Motor neuron (in vitro differentiated cells): ENCODE results near the gene CHTF8. TPM values are rescaled to one million over a fixed set of nuclear protein-coding genes. Genes with fewer than 3 reads are reported as not detected.
A peak's percentile ranks its signal among the peaks of the same experiment; 100 is the strongest.
"Not testable (repeated sequence)": the region's sequence is repeated elsewhere in the genome, so short reads cannot be mapped to it uniquely, and the experiment has no call there.

Experiments used
- ATAC-seq, 8 experiments: fragments of 200-7000 bp; cut with Tn5 transposase; replicated peaks in 6 of 8; 2 replicates each; pipeline ENCODE4 v1.8.0; 2021; ENCODE audit warnings: mild to moderate bottlenecking in 8 of 8, moderate library complexity in 8 of 8
- H3K27ac ChIP-seq, 2 donors: fragments of 250-450 bp; sonication (Bioruptor Pico); 2 replicates each; pipeline ENCODE4 v1.9.0; 2021; ENCODE audit warnings: antibody characterized with exemption in 2 of 2, mild to moderate bottlenecking in 2 of 2, moderate library complexity in 1 of 2
- H3K4me1 ChIP-seq, 2 donors: fragments of 250-450 bp; sonication (Bioruptor Pico); replicated peaks in 1 of 2; 2 replicates each; pipeline ENCODE4 v1.6.1; 2021; ENCODE audit warnings: antibody characterized with exemption in 2 of 2, mild to moderate bottlenecking in 2 of 2, moderate library complexity in 1 of 2
- H3K4me3 ChIP-seq, 5 donors: fragments of 250-450 bp; sonication (Bioruptor Pico); 2 replicates each; pipeline ENCODE4 v1.9.0; 2021; ENCODE audit warnings: antibody characterized with exemption in 5 of 5, mild to moderate bottlenecking in 5 of 5, moderate library complexity in 4 of 5
- WGBS, 10 experiments: fragments of 450-650 bp; shearing (Covaris generic); methylation state at CpG; one replicate each; pipeline ENCODE4 v1.0.0; 2022; 5-methylcytosine and 5-hydroxymethylcytosine counted together
- in situ Hi-C, 9 experiments: fragments of 400-800 bp; cut with MboI; loops; one replicate each; pipeline ENCODE4 v1.15.0; 2021; ENCODE audit warnings: low sequenced_read_pairs in 9 of 9, low pct_unique_long_range_greater_than_20kb in 2 of 9; ENCODE audit not compliant: unreplicated experiment in 9 of 9
- total RNA-seq, 8 experiments: library from RNA; unstranded; fragments of 300-600 nt; gene quantifications; 2 replicates each; pipeline versions ENCODE4 v1.2.3 to v1.2.4, GENCODE V29; 2022

Gene CHTF8
- total RNA-seq, 8 experiments from 2014 or later: 29.4 to 111 (median 54.2) TPM

DNA sequence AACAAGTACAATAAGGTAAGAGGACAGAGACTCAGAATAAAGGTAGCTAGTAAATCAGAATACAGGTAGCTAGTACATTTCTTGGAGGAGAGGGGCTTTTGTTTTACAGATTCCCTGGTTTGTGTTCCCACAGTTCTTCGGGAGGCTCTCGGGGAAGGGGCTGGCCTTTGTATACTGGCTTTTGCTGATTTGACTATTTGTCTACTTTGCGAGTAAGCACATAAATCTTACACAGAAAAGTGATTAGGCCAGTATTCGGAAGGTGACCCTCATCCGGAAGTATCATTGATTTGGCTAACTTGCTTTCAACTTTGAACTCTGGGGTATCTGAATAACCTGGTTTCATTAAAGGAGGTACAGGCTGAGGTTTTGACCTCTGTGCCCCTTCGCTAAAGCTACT is 33.2 kb upstream of the CHTF8 start:
- no peak for ATAC-seq
- 70 to 100% (median 92%) methylated on average over 2 to 6 of the region's 6 CpGs; no CpG with 5 or more reads in 1 of the 10 experiments for WGBS, 10 experiments
- Histone ChIP-seq H3K4me3 (no peak overlapping the region), H3K4me1 (peaks cover 11 to 13% of the 10 kb centered on the region in 2 donors), H3K27ac (peak overlapping the region; percentile 55 to 71)
- in situ Hi-C loops: loop anchor here in 4 of 9 experiments (25.0 kb wide), 1 partner anchor 122 kb away; no protein-coding TSS in a partner anchor

GRCh38 chr16:69160192-69160591 is 27.8 kb upstream of the CHTF8 start:
- Histone ChIP-seq H3K4me1 (no peaks in the 10 kb centered on the region), H3K27ac (no peak overlapping the region), H3K4me3 (no peak overlapping the region)
- 100% methylated on average over 1 of the region's 1 CpG; no CpG with 5 or more reads in 5 of the 10 experiments for WGBS, 10 experiments
- ATAC-seq: no peak
- in situ Hi-C loops: loop anchor here in 4 of 9 experiments (25.0 kb wide), 1 partner anchor 127 kb away; no protein-coding TSS in a partner anchor

DNA sequence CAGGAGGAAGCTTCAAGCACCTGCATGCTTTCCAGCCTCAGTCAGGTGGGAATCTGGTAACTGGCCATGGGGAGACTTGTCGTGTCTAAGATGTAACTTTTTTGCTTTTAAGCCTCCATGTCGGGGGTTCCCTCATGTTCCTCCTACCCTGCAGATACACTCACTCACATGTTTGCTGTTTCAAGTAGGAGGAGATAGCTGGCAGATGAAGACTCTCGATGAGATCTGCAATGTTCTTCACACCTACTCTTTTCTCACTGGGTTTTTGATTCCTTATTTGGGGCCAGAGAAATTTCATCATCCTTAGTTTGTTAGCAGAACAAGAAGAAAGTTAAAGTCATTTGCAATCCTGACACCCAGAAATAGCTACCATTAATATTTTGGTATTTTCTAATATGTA is 24.8 kb upstream of the CHTF8 start:
- Histone ChIP-seq H3K4me3 (no peak overlapping the region), H3K27ac (no peak overlapping the region), H3K4me1 (no peaks in the 10 kb centered on the region)
- ATAC-seq: no peak
- in situ Hi-C loops: loop anchor here in 4 of 9 experiments (25.0 kb wide), 1 partner anchor 130 kb away; no protein-coding TSS in a partner anchor
- 17 to 100% (median 94%) methylated on average over 1 to 3 of the region's 3 CpGs; no CpG with 5 or more reads in 3 of the 10 experiments for WGBS, 10 experiments

DNA sequence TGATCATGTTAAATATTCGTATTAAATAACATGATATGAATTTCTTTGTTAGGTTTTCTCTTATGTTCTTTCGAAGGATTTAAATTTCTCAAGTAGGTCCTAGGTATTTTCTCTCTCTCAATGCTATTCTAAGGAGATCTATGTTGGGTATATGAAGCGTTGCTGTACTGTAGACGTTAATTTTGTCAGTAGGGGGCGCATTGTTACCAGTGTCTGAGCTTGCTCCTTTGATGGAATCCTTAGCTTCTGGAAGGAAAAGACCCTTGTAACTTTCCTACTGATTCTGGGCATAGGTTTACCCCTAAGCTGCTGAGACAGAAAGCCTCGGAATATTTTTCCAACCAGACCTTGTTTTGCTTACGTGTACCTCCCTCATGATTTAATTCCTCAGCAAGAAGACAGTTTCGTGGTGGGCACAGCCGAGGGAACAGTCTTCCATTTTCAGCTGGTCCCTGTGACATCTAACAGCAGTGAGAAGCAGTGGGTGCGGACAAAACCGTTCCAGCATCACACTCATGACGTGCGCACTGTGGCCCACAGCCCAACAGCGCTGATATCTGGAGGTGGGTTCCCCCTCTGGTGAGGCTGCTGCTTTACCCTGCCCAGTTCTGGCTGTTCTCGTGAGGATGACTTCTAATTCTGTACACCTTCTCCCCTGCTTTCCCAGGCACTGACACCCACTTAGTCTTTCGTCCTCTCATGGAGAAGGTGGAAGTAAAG is 17.9 kb upstream of the CHTF8 start:
- whole genome bisulfite sequencing, 10 experiments: 7 to 89% (median 46%) methylated on average over 3 to 11 of the region's 16 CpGs
- peak; percentile 72 to 95 (median 82) for ATAC-seq
- in situ Hi-C loops: loop anchor here in 4 of 9 experiments (25.0 kb wide), 1 partner anchor 137 kb away; no protein-coding TSS in a partner anchor
- no peaks in the 10 kb centered on the region for H3K4me1 ChIP-seq
- no peak overlapping the region for H3K27ac ChIP-seq
- no peak overlapping the region for H3K4me3 ChIP-seq

DNA sequence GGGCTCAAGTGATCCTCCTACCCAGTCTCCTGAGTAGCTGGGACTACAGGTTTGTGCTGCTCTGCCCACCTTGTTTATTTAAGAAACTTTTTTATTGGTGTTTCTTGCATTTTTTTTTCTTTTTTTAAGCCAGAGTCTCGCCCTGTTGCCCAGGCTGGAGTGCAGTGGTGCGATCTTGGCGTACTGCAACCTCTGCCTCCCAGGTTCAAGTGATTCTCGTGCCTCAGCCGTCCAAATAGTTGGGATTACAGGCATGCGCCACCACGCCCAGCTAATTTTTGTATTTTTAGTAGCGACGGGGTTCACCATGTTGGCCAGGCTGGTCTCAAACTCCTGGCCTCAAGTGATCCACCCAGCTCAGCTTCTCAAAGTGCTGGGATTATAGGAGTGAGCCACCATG is 17.2 kb upstream of the CHTF8 start:
- 78 to 100% (median 92%) methylated on average over 1 to 8 of the region's 9 CpGs; no CpG with 5 or more reads in 2 of the 10 experiments for WGBS, 10 experiments

GRCh38 chr16:69145658-69146057 is 13.3 kb upstream of the CHTF8 start:
- no peak for ATAC-seq
- in situ Hi-C loops: loop anchor here in 1 of 9 experiments (25.0 kb wide), 1 partner anchor 258 kb away; no protein-coding TSS in a partner anchor
- Histone ChIP-seq H3K4me3 (no peak overlapping the region), H3K27ac (no peak overlapping the region), H3K4me1 (no peaks in the 10 kb centered on the region)
- 52 to 100% (median 87%) methylated on average over 2 to 4 of the region's 4 CpGs; no CpG with 5 or more reads in 2 of the 10 experiments for WGBS, 10 experiments

More for the DNA sequence above, 17.2 kb upstream of the CHTF8 start:
- H3K27ac ChIP-seq, H3K4me3 ChIP-seq, H3K4me1 ChIP-seq, ATAC-seq: not testable (repeated sequence)
- in situ Hi-C loops: loop anchor here in 4 of 9 experiments (25.0 kb wide), 2 partner anchors 138 to 262 kb away; no protein-coding TSS in a partner anchor

DNA sequence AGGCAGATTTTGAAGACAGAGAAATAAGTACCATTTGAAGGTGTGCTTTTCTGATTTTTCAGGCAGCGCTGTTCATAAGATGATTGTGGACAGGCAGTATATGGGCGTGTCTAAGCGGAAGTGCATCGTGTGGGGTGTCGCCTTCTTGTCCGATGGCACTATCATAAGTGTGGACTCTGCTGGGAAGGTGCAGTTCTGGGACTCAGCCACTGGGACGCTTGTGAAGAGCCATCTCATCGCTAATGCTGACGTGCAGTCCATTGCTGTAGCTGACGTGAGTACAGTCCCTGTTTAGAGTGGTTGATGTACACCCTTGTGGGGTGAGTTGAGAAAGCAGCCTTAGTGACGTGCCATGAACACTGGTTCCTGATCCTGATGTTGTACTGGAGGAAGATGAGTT is 10.7 kb upstream of the CHTF8 start:
- Histone ChIP-seq H3K4me1 (no peaks in the 10 kb centered on the region), H3K4me3 (no peak overlapping the region), H3K27ac (no peak overlapping the region)
- 58 to 100% (median 89%) methylated on average over 1 to 5 of the region's 11 CpGs; no CpG with 5 or more reads in 2 of the 10 experiments for WGBS, 10 experiments
- in situ Hi-C loops: loop anchor here in 1 of 9 experiments (25.0 kb wide), 1 partner anchor 256 kb away; no protein-coding TSS in a partner anchor
- peak in 3 of 8 experiments; percentile 30 to 77 (median 58) for ATAC-seq

DNA sequence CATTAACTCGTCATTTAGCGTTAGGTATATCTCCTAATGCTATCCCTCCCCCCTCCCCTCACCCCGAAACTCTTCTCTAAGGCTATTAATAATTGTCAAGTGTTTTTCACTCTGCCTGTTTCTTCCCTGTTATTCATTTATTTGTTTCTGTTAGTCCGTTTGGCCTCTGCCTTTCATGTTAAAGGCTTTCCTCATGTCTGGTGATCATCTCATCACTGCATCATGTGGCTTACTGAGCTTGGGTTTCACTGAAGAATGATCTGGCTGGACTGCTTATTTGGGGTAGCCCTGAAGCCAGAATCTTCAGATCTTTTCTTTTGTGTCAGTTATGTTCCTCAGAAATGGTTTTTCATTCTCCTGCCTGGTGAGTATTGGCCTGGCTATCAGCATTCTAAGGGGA is 9.5 kb upstream of the CHTF8 start:
- H3K27ac ChIP-seq: no peak overlapping the region
- ATAC-seq: no peak
- H3K4me3 ChIP-seq: no peak overlapping the region
- 40 to 94% (median 68%) methylated on average over 1 to 4 of the region's 4 CpGs; no CpG with 5 or more reads in 4 of the 10 experiments for WGBS, 10 experiments
- in situ Hi-C loops: loop anchor here in 1 of 9 experiments (25.0 kb wide), 1 partner anchor 255 kb away; no protein-coding TSS in a partner anchor
- no peaks in the 10 kb centered on the region for H3K4me1 ChIP-seq

DNA sequence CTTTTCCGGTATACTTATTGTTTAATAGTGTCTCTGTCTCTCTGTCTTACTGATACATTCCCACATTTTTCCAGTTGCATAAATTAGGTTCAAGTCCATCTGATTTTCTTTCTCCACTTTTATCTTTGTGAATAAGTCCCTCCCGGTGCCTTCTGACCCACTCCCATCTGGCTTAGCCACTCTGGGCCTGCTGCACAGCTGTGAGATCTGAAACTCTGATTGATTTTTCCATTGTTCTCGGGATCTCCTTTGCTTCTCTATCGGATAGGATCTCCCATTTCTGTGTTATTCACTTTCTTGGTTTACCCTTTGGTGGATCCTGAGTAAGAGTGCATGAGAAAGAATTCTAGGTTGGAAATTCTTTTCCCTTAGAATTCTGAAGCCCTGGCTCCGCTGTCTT is 8.6 kb upstream of the CHTF8 start:
- ATAC-seq: peak in 1 of 8 experiments; percentile 33

GRCh38 chr16:69139464-69139863 is 7.1 kb upstream of the CHTF8 start:
- not testable (repeated sequence) for ATAC-seq, H3K27ac ChIP-seq, H3K4me3 ChIP-seq, H3K4me1 ChIP-seq
- in situ Hi-C loops: loop anchor here in 1 of 9 experiments (25.0 kb wide), 1 partner anchor 252 kb away; no protein-coding TSS in a partner anchor
- WGBS, 10 experiments: 80 to 100% (median 92%) methylated on average over 1 to 7 of the region's 7 CpGs; no CpG with 5 or more reads in 3 of the 10 experiments

More for the DNA sequence above, 8.6 kb upstream of the CHTF8 start:
- H3K4me1 ChIP-seq: no peaks in the 10 kb centered on the region
- H3K27ac ChIP-seq: no peak overlapping the region
- in situ Hi-C loops: loop anchor here in 1 of 9 experiments (25.0 kb wide), 1 partner anchor 254 kb away; no protein-coding TSS in a partner anchor
- WGBS, 10 experiments: 41 to 88% (median 70%) methylated on average over 2 to 5 of the region's 5 CpGs
- H3K4me3 ChIP-seq: no peak overlapping the region

DNA sequence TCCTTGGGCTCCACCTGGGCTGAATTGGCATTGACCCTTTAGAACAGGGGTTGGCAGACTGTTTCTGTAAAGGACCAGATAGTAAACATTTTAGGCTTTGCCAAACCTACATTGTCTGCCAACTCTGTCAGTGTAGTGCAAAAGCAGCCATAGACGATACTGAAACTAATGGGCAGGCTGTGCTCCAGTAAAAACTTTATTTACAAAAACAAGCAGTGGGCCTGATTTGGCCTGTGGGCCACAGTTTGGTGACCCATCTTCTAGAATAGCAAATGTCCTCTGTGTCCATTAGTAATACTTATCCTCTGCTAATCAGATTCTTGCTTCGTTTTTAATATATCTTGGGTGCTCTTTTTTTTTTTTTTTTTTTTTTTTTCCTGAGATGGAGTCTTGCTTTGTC is 6.2 kb upstream of the CHTF8 start:
- H3K27ac ChIP-seq: no peak overlapping the region
- in situ Hi-C loops: loop anchor here in 1 of 9 experiments (25.0 kb wide), 1 partner anchor 251 kb away; no protein-coding TSS in a partner anchor
- peaks cover 2 to 4% of the 10 kb centered on the region in 2 donors for H3K4me1 ChIP-seq
- H3K4me3 ChIP-seq: no peak overlapping the region
- 50 to 100% (median 94%) methylated on average over 1 to 2 of the region's 2 CpGs; no CpG with 5 or more reads in 3 of the 10 experiments for WGBS, 10 experiments
- no peak for ATAC-seq

DNA sequence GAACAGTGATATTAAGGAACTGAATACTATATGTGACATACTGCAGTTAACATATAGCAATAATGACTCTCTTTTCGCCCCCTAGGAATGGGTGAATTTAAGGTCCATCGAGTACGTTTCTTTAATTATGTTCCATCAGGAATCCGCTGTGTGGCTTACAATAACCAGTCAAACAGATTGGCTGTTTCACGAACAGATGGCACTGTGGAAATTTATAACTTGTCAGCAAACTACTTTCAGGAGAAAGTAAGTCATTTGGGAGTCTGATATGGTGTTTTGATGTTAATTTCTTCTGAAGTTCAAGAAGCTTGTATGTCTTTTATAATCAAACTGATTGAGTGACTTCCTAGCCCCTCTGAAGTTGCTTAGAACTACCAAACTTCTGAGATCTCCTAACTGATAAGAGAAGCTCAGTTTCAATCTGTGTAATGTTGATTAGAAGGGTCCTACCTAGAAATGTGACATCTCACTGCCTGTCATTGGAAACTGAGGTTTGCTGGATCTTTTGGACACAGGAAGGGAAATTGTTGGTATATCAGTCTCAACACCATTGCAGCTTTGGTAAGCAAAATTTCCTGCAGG is 1.1 kb upstream of the CHTF8 start:
- 0 to 17% (median 10%) methylated on average over 1 to 5 of the region's 5 CpGs; no CpG with 5 or more reads in 3 of the 10 experiments for WGBS, 10 experiments
- Histone ChIP-seq H3K4me3 (peak overlapping the region; percentile 76 to 99 (median 89)), H3K27ac (no peak overlapping the region), H3K4me1 (peaks cover 14 to 15% of the 10 kb centered on the region in 2 donors)
- in situ Hi-C loops: loop anchor here in 1 of 9 experiments (25.0 kb wide), 1 partner anchor 246 kb away; no protein-coding TSS in a partner anchor
- ATAC-seq: no peak
